Skeletal muscle tissue (tissue), 4 donors: ENCODE data around the gene PRAMEF12. TPM values are rescaled to one million over a fixed set of nuclear protein-coding genes. Genes with fewer than 3 reads are reported as not detected.
"Not testable (repeated sequence)": the region's sequence is repeated elsewhere in the genome, so short reads cannot be mapped to it uniquely, and the experiment has no call there.

ENCODE experiments used
- H3K27ac ChIP-seq: one replicate; pipeline ENCODE4 v1.7.0; 2013; ENCODE audit warnings: mild to moderate bottlenecking, low read depth, low read length, inconsistent platforms
- H3K27me3 ChIP-seq, 3 donors: one replicate each; pipeline ENCODE4 v1.7.0; 2013; ENCODE audit warnings: low read length in 3 of 3; ENCODE audit not compliant: control insufficient read depth in 3 of 3, insufficient read depth in 3 of 3
- H3K36me3 ChIP-seq, 3 donors: one replicate each; pipeline ENCODE4 v1.7.0; 2013; ENCODE audit warnings: low read length in 3 of 3; ENCODE audit not compliant: control insufficient read depth in 3 of 3, insufficient read depth in 3 of 3
- H3K4me1 ChIP-seq, 3 donors: one replicate each; pipeline ENCODE4 v1.7.0; 2013; ENCODE audit warnings: low read length in 3 of 3, mild to moderate bottlenecking in 3 of 3; ENCODE audit not compliant: control insufficient read depth in 3 of 3, insufficient read depth in 3 of 3
- H3K4me3 ChIP-seq, 3 donors: one replicate each; pipeline ENCODE4 v1.7.0; 2013; ENCODE audit warnings: low read length in 3 of 3
- H3K9ac ChIP-seq, 3 donors: one replicate each; pipeline ENCODE4 v1.7.0; 2013; ENCODE audit warnings: low read length in 3 of 3, mild to moderate bottlenecking in 3 of 3, moderate library complexity in 2 of 3, low read depth in 1 of 3
- H3K9me3 ChIP-seq, 3 donors: one replicate each; pipeline ENCODE4 v1.7.0; 2013; ENCODE audit warnings: low read length in 3 of 3; ENCODE audit not compliant: control insufficient read depth in 3 of 3
- total RNA-seq: library from RNA; depleted of rRNA; stranded (reverse); fragments of >200 nt; gene quantifications from one replicate; pipeline ENCODE4 v1.2.3, GENCODE V29; 2014
- donor health status: Osteomylitis.

PRAMEF12 gene
- not detected for total RNA-seq

DNA sequence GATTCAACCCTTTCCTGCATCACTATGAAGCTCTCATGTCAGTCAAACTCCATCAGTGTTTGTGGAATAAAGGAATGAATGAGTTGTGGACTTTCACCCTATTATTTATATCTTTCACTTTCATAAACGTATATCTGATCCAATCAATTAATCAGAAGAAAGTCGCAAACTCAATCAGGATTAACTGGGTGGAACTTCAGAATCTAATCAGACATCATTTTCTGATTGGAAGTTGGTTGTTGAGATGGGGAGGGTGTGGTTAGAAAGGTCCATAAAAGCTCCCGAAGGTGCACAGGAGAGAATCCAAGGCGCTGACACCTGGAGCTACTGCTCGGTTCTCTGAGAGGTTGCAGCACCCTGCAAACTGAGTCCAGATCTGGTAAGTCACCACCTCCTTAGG lies at the start of gene PRAMEF12:
Gene PRAMEF12, plus strand, starts transcription at position 301 of the 400 bp plus-strand sequence. CDS start 1,130 bp downstream, outside the sequence.
- peaks cover 3 to 14% (median 9%) of the 10 kb centered on the region in 3 donors for H3K27me3 ChIP-seq
- no peak within 1 kb of the TSS for H3K9ac ChIP-seq
- no peaks in the 10 kb centered on the region for H3K9me3 ChIP-seq
- H3K27ac ChIP-seq, result no peak within 1 kb of the TSS
- no peak within 1 kb of the TSS for H3K4me3 ChIP-seq
- no peaks in the 10 kb centered on the region for H3K36me3 ChIP-seq
- H3K4me1 ChIP-seq, result no peaks in the 10 kb centered on the region

DNA sequence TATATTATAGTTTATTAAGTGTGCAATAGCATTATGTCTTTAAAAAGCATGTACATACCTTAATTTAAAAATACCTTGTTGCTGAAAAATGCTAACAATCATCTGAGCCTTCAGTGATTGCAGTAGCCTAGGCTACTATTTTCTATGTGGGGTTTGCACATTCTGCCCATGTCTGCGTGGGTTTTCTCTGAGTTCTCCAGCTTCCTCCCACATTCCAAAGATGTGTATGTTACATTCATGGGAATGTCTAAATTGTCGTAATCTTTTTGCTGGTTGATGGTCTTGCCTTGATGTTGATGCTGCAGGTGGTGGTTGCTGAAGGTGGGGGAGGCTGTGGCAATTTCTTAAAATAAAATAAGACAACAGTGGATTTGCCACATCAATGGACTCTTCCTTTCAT lies 45.1 kb upstream of the PRAMEF12 start:
- peaks cover 0 to 9% (median 2%) of the 10 kb centered on the region in 3 donors for H3K9me3 ChIP-seq
- H3K36me3 ChIP-seq, result no peaks in the 10 kb centered on the region
- no peak overlapping the region for H3K27ac ChIP-seq
- H3K9ac ChIP-seq, result no peak overlapping the region
- H3K4me3 ChIP-seq, result no peak overlapping the region
- no peaks in the 10 kb centered on the region for H3K4me1 ChIP-seq
- H3K27me3 ChIP-seq, result peaks cover 0 to 5% (median 4%) of the 10 kb centered on the region in 3 donors

DNA sequence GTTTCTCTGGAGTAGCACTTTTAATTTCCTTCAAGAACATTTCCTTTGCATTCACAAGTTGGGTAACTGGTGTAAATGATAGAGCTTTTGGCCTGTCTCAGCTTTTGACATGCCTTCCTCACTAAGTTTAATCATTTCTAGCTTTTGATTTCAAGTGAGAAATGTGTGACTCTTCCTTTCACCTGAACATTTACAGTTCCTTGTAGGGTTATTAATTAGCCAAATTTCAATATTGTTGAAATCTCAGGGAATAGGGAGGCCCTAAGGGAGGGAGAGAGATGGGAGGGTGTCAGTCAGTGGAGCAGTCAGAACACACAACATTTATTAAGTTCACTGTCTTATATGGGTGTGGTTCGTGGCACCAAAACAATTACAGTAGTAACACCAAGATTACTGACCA lies 43.4 kb upstream of the PRAMEF12 start:
- peaks cover 0 to 9% (median 2%) of the 10 kb centered on the region in 3 donors for H3K9me3 ChIP-seq
- H3K27ac ChIP-seq, result no peak overlapping the region
- H3K4me3 ChIP-seq, result no peak overlapping the region
- H3K27me3 ChIP-seq, result peaks cover 0 to 5% (median 4%) of the 10 kb centered on the region in 3 donors
- H3K9ac ChIP-seq, result no peak overlapping the region
- no peaks in the 10 kb centered on the region for H3K36me3 ChIP-seq
- no peaks in the 10 kb centered on the region for H3K4me1 ChIP-seq

DNA sequence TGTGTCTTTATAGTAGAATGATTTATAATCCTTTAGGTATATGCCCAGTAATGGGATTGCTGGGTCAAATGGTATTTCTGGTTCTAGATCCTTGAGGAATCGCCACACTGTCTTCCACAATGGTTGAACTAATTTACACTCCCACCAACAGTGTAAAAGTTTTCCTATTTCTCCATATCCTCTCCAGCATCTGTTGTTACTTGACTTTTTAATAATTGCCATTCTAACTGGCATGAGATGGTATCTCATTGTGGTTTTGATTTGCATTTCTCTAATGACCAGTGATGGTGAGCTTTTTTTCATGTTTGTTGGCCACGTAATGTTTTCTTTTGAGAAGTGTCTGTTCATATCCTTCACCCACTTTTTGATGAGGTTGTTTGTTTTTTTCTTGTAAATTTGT lies 42.5 kb upstream of the PRAMEF12 start:
- not testable (repeated sequence) for H3K27me3 ChIP-seq, H3K9ac ChIP-seq, H3K27ac ChIP-seq, H3K4me1 ChIP-seq, H3K4me3 ChIP-seq, H3K9me3 ChIP-seq, H3K36me3 ChIP-seq

DNA sequence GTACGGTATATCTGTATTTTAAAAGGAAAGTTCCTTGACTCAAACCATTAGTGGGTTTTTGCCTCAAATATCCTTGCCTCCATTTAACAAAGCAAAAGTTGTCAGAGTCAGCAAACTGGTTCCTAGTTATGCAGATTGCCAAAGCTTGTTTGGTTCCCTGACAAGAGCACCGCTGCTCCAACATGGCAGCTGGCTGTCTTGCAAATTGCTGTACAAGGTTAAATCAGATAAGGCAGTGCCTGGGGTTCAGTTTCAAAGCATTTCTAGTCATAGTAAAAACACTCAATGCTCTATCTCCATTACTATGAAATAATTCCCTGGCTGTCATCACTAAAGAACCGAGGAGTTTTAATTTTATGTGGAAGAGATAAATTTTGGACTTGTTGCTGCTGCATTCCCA lies 38.9 kb upstream of the PRAMEF12 start:
- Histone ChIP-seq H3K9ac (no peak overlapping the region), H3K36me3 (no peaks in the 10 kb centered on the region), H3K27ac (no peak overlapping the region), H3K4me3 (no peak overlapping the region), H3K9me3 (peaks cover 0 to 3% (median 0%) of the 10 kb centered on the region in 3 donors), H3K27me3 (no peaks in the 10 kb centered on the region), H3K4me1 (no peaks in the 10 kb centered on the region)

DNA sequence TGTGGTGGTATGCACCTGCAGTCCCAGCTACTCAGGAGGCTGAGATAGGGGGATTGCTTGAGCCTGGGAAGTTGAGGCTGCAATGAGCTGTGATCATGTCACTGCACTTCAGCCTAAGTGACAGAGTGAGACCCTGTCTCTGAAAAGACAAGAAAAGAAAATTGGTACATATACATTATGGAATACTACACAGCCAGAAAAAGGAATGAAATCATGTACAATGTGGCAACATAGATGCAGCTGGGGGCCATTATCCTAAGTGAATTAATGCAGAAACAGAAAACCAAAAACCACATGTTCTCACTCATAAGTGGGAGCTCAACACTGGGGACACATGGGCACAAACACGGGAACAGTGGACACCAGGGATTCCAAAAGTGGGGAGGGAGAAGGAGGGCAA lies 34.6 kb upstream of the PRAMEF12 start:
- Histone ChIP-seq H3K27me3 (no peaks in the 10 kb centered on the region), H3K9me3 (no peaks in the 10 kb centered on the region), H3K27ac (no peak overlapping the region), H3K4me3 (no peak overlapping the region), H3K4me1 (no peaks in the 10 kb centered on the region), H3K36me3 (no peaks in the 10 kb centered on the region), H3K9ac (no peak overlapping the region)

DNA sequence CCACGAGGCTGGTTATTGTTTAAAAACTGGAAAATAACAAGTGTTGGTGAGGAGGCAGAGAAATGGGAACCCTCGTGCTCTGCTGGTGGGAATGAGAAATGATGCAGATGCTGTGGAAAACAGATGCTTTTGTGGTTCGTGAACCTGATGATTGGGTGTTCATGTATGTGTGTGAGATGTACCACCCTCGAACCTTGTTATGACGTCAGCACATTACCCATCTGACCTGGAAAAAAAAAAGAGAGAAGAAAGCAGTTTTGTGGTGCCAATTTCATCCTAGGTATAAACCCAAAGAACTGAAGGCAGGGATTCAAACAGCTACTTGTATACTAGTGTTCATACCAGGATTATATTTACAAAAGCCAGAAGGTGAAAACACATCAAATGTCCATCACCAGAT lies 33.9 kb upstream of the PRAMEF12 start:
- Histone ChIP-seq H3K27me3 (no peaks in the 10 kb centered on the region), H3K27ac (no peak overlapping the region), H3K36me3 (no peaks in the 10 kb centered on the region), H3K9ac (no peak overlapping the region), H3K4me3 (no peak overlapping the region), H3K4me1 (no peaks in the 10 kb centered on the region), H3K9me3 (no peaks in the 10 kb centered on the region)

DNA sequence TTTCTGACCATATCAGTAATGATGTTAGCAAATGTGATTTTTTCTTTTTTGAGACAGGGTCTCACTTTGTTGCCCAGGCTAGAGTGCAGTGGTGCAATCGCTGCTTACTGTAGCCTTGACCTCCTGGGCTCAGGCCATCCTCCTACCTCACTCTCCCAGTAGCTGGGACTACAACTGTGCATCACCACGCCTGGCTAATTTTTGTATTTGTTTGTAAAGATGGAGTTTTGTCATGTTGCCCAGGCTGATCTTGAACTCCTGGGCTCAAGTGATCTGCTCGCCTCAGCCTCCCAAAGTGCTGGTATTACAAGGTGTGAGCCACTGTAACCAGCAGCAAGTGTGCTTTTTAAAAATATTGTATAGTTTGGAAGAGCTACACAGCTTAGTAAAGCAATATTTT lies 31.6 kb upstream of the PRAMEF12 start:
- Histone ChIP-seq H3K4me3 (no peak overlapping the region), H3K36me3 (no peaks in the 10 kb centered on the region), H3K27ac (no peak overlapping the region), H3K9ac (no peak overlapping the region), H3K9me3 (no peaks in the 10 kb centered on the region), H3K4me1 (peaks cover 0 to 5% (median 0%) of the 10 kb centered on the region in 3 donors), H3K27me3 (no peaks in the 10 kb centered on the region)

DNA sequence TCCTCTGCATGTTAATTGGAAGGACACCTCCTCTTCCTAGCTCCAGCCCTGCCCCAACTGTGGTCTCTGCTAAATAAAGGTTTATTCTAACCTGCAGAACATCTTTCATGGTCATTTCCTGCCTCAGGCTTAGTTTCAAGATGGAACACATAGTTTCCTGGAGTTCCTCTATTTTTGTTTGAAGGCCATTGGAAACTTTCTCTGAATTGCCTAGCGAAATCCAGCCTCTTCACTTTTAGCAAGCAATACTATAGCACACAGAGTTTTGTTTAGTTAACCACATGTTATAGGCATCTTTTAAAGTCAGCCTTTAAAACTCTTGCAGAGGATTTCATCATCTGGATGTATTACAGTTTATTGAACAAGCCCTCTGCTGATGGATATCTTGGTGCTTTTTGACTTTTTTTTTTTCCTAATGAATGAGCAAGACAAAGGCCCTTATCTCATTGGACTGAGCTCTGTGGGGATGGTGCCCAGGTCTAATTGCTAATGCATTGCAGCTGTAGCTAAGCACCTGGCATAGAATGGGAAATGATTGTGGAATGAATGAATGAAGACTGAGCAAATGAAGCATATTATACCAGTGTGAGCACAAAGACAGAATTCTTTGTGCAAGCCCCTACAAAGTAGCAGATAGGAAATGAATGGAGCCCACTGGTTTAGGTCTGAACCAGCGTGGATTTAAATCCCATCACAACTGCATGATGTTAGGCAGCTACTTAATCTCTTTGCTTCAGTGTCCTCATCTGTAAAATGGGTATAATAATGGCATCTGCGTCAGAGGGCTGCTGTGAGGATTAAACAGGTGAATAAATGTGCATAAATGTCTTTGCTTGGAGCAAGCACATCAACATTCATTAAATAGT lies 28.2 kb upstream of the PRAMEF12 start:
- Histone ChIP-seq H3K4me1 (peaks cover 0 to 5% (median 0%) of the 10 kb centered on the region in 3 donors), H3K9ac (no peak overlapping the region), H3K36me3 (no peaks in the 10 kb centered on the region), H3K27ac (no peak overlapping the region), H3K9me3 (peaks cover 0 to 6% (median 6%) of the 10 kb centered on the region in 3 donors), H3K27me3 (no peaks in the 10 kb centered on the region), H3K4me3 (no peak overlapping the region)

DNA sequence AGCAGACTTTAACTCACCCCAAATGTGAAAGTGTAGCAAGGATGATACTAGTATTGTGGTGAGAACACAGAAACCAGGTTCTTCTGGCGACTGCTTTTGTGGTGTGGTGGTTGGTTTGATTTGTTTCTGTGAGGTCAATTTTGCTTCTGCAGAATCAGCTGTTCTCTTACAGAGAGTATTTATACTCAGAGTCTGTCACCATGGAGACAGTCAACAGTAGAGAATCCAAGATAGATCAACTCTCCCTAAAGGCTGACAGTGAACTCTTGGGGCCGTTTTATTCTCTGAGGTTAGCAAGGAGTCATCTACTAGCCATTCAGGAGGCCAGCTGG lies 27.6 kb upstream of the PRAMEF12 start, which contains the start of gene CFAP107:
Gene CFAP107, plus strand, starts transcription at position 209 of the 332 bp plus-strand sequence. CDS start 231 bp downstream, outside the sequence.
- H3K9me3 ChIP-seq, result peaks cover 0 to 6% (median 6%) of the 10 kb centered on the region in 3 donors
- H3K27ac ChIP-seq, result no peak within 1 kb of the TSS
- H3K4me3 ChIP-seq, result no peak within 1 kb of the TSS
- no peaks in the 10 kb centered on the region for H3K36me3 ChIP-seq
- no peaks in the 10 kb centered on the region for H3K27me3 ChIP-seq
- H3K4me1 ChIP-seq, result peaks cover 0 to 5% (median 0%) of the 10 kb centered on the region in 3 donors
- H3K9ac ChIP-seq, result no peak within 1 kb of the TSS
